ENCODE measurements around the gene SIRT7. TPM values are rescaled to one million over a fixed set of nuclear protein-coding genes. Genes with fewer than 3 reads are reported as not detected.

Gene SIRT7
- total RNA-seq, 1 donor from 2014 or later = 46.2 TPM

Other genes with a start within 250 kb of the SIRT7 start
- gene ARL16, start 234.4 kb downstream of the SIRT7 start, total RNA-seq = 24.3 TPM
- 62.5 TPM for gene HGS, start 234.2 kb downstream of the SIRT7 start, total RNA-seq
- gene MRPL12, start 214.8 kb downstream of the SIRT7 start, total RNA-seq = 89.5 TPM
- gene SLC25A10, start 205.9 kb downstream of the SIRT7 start, total RNA-seq = 37.2 TPM
- 0.08 TPM for gene GCGR, start 114.0 kb downstream of the SIRT7 start, total RNA-seq
- gene MCRIP1, start 84.9 kb downstream of the SIRT7 start, total RNA-seq = 18.7 TPM
- gene PPP1R27, start 83.1 kb downstream of the SIRT7 start, total RNA-seq = 0.24 TPM
- gene P4HB, start 57.6 kb downstream of the SIRT7 start, total RNA-seq = 812 TPM
- 300 TPM for gene ARHGDIA, start 46.8 kb downstream of the SIRT7 start, total RNA-seq
- 68.9 TPM for gene ALYREF, start 26.6 kb downstream of the SIRT7 start, total RNA-seq
- 113 TPM for gene ANAPC11, start 26.5 kb downstream of the SIRT7 start, total RNA-seq
- 0.24 TPM for gene NPB, start 15.9 kb downstream of the SIRT7 start, total RNA-seq
- 36.7 TPM for gene PCYT2, start 6.8 kb downstream of the SIRT7 start, total RNA-seq
- gene MAFG, start 9.6 kb upstream of the SIRT7 start, total RNA-seq = 12.3 TPM
- 28.9 TPM for gene PYCR1, start 19.1 kb upstream of the SIRT7 start, total RNA-seq
- gene MYADML2, start 29.1 kb upstream of the SIRT7 start, total RNA-seq = not detected
- gene NOTUM, start 43.0 kb upstream of the SIRT7 start, total RNA-seq = not detected
- 19.0 TPM for gene ASPSCR1, start 59.5 kb upstream of the SIRT7 start, total RNA-seq
- 71.8 TPM for gene CENPX, start 104.7 kb upstream of the SIRT7 start, total RNA-seq
- 8.4 TPM for gene LRRC45, start 105.1 kb upstream of the SIRT7 start, total RNA-seq
- gene RAC3, start 113.5 kb upstream of the SIRT7 start, total RNA-seq = 6.2 TPM
- 138 TPM for gene DCXR, start 119.5 kb upstream of the SIRT7 start, total RNA-seq
- gene RFNG, start 133.6 kb upstream of the SIRT7 start, total RNA-seq = 21.6 TPM
- 59.3 TPM for gene GPS1, start 133.7 kb upstream of the SIRT7 start, total RNA-seq
- gene DUS1L, start 147.6 kb upstream of the SIRT7 start, total RNA-seq = 78.4 TPM
- gene FASN, start 180.1 kb upstream of the SIRT7 start, total RNA-seq = 352 TPM